OCI-LY1 (cell line): Measurements from ENCODE around the gene GRPEL2.

Source experiments
- H2AFZ ChIP-seq: fragments of 200-600 bp; sonication (generic), shearing (Covaris generic); 2 replicates; pipeline ENCODE4 v1.6.0; 2014; ENCODE audit warnings: antibody characterized with exemption, mild to moderate bottlenecking, low read length
- H3F3A ChIP-seq: fragments of 200-600 bp; sonication (generic), shearing (Covaris generic); 2 replicates; pipeline ENCODE4 v1.6.0; 2014; ENCODE audit warnings: mild to moderate bottlenecking, antibody characterized with exemption, low read length, moderate library complexity; ENCODE audit not compliant: insufficient read depth
- H3K27ac ChIP-seq: fragments of 200-600 bp; sonication (generic); 2 replicates; pipeline ENCODE4 v1.5.1; 2014; ENCODE audit warnings: low read length, mixed run types, mild to moderate bottlenecking, low read depth; ENCODE audit not compliant: poor library complexity, severe bottlenecking
- H3K27me3 ChIP-seq: fragments of 200-600 bp; sonication (generic); 2 replicates; pipeline ENCODE4 v1.6.0; 2014; ENCODE audit warnings: antibody characterized with exemption, mild to moderate bottlenecking, low read length, moderate library complexity; ENCODE audit not compliant: insufficient read depth
- H3K36me3 ChIP-seq: fragments of 200-600 bp; sonication (generic); 2 replicates; pipeline ENCODE4 v1.6.1; 2014; ENCODE audit warnings: mild to moderate bottlenecking, antibody characterized with exemption, low read length, moderate library complexity, mixed read lengths; ENCODE audit not compliant: insufficient read depth
- H3K4me1 ChIP-seq: fragments of 200-600 bp; sonication (generic); 2 replicates; pipeline ENCODE4 v1.5.1; 2014; ENCODE audit warnings: mild to moderate bottlenecking, low read length, moderate library complexity; ENCODE audit not compliant: insufficient read depth, severe bottlenecking
- H3K4me2 ChIP-seq: fragments of 200-600 bp; sonication (generic), shearing (Covaris generic); 2 replicates; pipeline ENCODE4 v1.6.1; 2014; ENCODE audit warnings: low read length
- H3K4me3 ChIP-seq: fragments of 200-600 bp; sonication (generic); 2 replicates; pipeline ENCODE4 v1.5.1; 2014; ENCODE audit warnings: low read length, low read depth, mild to moderate bottlenecking, mixed read lengths; ENCODE audit not compliant: poor library complexity, severe bottlenecking
- H3K79me2 ChIP-seq: fragments of 200-600 bp; shearing (Covaris generic); 2 replicates; pipeline ENCODE4 v1.6.1; 2016; ENCODE audit warnings: mixed run types, low read length, mixed read lengths; ENCODE audit not compliant: insufficient read depth
- H3K9ac ChIP-seq: fragments of 200-600 bp; sonication (generic), shearing (Covaris generic); 2 replicates; pipeline ENCODE4 v1.6.1; 2014; ENCODE audit warnings: mild to moderate bottlenecking, low read length, mixed read lengths
- H3K9me2 ChIP-seq: fragments of 200-600 bp; sonication (generic), shearing (Covaris generic); 2 replicates; pipeline ENCODE4 v1.6.1; 2014; ENCODE audit warnings: low read depth, mild to moderate bottlenecking, low read length, mixed read lengths
- H3K9me3 ChIP-seq: fragments of 200-600 bp; shearing (Covaris generic); 2 replicates; pipeline ENCODE4 v1.6.1; 2014; ENCODE audit warnings: low read length, mixed read lengths
- H4K20me1 ChIP-seq: fragments of 200-600 bp; sonication (generic), shearing (Covaris generic); 2 replicates; pipeline ENCODE4 v1.6.0; 2016; ENCODE audit warnings: mild to moderate bottlenecking, low read length; ENCODE audit not compliant: insufficient read depth
- CTCF ChIP-seq: fragments of 200-600 bp; sonication (generic), shearing (Covaris generic); IDR thresholded peaks from 2 replicates; pipeline ENCODE4 v1.5.1; 2017; ENCODE audit warnings: mild to moderate bottlenecking, antibody characterized with exemption, low read length, moderate library complexity, mixed read lengths
- EZH2 ChIP-seq: fragments of 200-600 bp; sonication (generic), shearing (Covaris generic); IDR thresholded peaks from 2 replicates; pipeline ENCODE4 v1.8.0; 2017; ENCODE audit warnings: borderline replicate concordance, mixed run types, mild to moderate bottlenecking, antibody characterized with exemption, low read length, moderate library complexity, mixed read lengths

GRPEL2 gene

GRCh38 chr5:149358868-149359495, 13.7 kb downstream of the GRPEL2 start:
- H3K36me3 ChIP-seq, result peaks cover 33% of the 10 kb centered on the region; the same call in 1 of the 2 replicates
- peak overlapping the region; percentile 83 for H3K4me2 ChIP-seq
- no peaks in the 10 kb centered on the region for H3K9me3 ChIP-seq
- H3F3A ChIP-seq, result no peaks in the 10 kb centered on the region
- H3K79me2 ChIP-seq, result no peaks in the 10 kb centered on the region
- H3K9me2 ChIP-seq, result no peaks in the 10 kb centered on the region
- H3K4me3 ChIP-seq, result peak overlapping the region; percentile 94
- H4K20me1 ChIP-seq, result no peaks in the 10 kb centered on the region
- TF ChIP-seq CTCF (no peak), EZH2 (no peak)
- H2AFZ ChIP-seq, result no peak overlapping the region
- H3K27ac ChIP-seq, result no peak overlapping the region
- no peaks in the 10 kb centered on the region for H3K27me3 ChIP-seq
- H3K4me1 ChIP-seq, result peaks cover 27% of the 10 kb centered on the region
- H3K9ac ChIP-seq, result peak overlapping the region; percentile 97

GRCh38 chr5:149360272-149360671, 15.0 kb downstream of the GRPEL2 start:
- Histone ChIP-seq H4K20me1 (no peaks in the 10 kb centered on the region), H3K36me3 (peaks cover 29% of the 10 kb centered on the region; the same call in 1 of the 2 replicates), H3K4me1 (peaks cover 27% of the 10 kb centered on the region), H3K4me3 (no peak overlapping the region), H3F3A (no peaks in the 10 kb centered on the region), H3K79me2 (no peaks in the 10 kb centered on the region), H3K4me2 (no peak overlapping the region), H3K9me2 (no peaks in the 10 kb centered on the region), H3K27ac (no peak overlapping the region), H3K9ac (no peak overlapping the region), H3K9me3 (no peaks in the 10 kb centered on the region), H2AFZ (no peak overlapping the region), H3K27me3 (no peaks in the 10 kb centered on the region)
- TF ChIP-seq CTCF (no peak), EZH2 (no peak)

- H3K4me2 ChIP-seq, result no peak overlapping the region
- no peak overlapping the region for H2AFZ ChIP-seq
- TF ChIP-seq EZH2, result no peak
- TF ChIP-seq CTCF, result no peak
- no peak overlapping the region for H3K4me3 ChIP-seq
- H3K27ac ChIP-seq, result no peak overlapping the region
- peaks cover 19% of the 10 kb centered on the region for H3K4me1 ChIP-seq
- H3K79me2 ChIP-seq, result no peaks in the 10 kb centered on the region
- no peaks in the 10 kb centered on the region for H3K9me3 ChIP-seq
- H3K27me3 ChIP-seq, result no peaks in the 10 kb centered on the region
- H3K36me3 ChIP-seq, result peaks cover 17% of the 10 kb centered on the region; the same call in 1 of the 2 replicates
- H3K9ac ChIP-seq, result no peak overlapping the region
- no peaks in the 10 kb centered on the region for H4K20me1 ChIP-seq
- H3F3A ChIP-seq, result no peaks in the 10 kb centered on the region
- no peaks in the 10 kb centered on the region for H3K9me2 ChIP-seq
These were observed 17.2 kb downstream of the GRPEL2 start for GRCh38 chr5:149362541-149362940.
